ENCODE data around the gene PSMB5.

PSMB5 gene

GRCh38 chr14:23058654-23059504 is 24.2 kb upstream of the PSMB5 start:
- DNase-seq, result no peak

- DNase-seq, result no peak
Measured at GRCh38 chr14:23057757-23058653, 23.3 kb upstream of the PSMB5 start.

GRCh38 chr14:23056956-23057756 is 22.5 kb upstream of the PSMB5 start, which contains the start of gene CDH24:
Gene CDH24, minus strand, starts transcription at chr14:23057520. Its CDS starts 1,787 bp downstream, at chr14:23055733.
- DNase-seq, result no peak

- no peak for DNase-seq
Measured at GRCh38 chr14:23056145-23056955, 21.6 kb upstream of the PSMB5 start.

GRCh38 chr14:23055621-23056144 is 21.0 kb upstream of the PSMB5 start:
- DNase-seq, result no peak

- no peak for DNase-seq
Measured at GRCh38 chr14:23055147-23055550, 20.4 kb upstream of the PSMB5 start.

- no peak for DNase-seq
Measured at GRCh38 chr14:23054000-23054811, 19.5 kb upstream of the PSMB5 start.

- no peak for DNase-seq
Measured at GRCh38 chr14:23053426-23053825, 18.7 kb upstream of the PSMB5 start.

- DNase-seq, result no peak
Measured at GRCh38 chr14:23052671-23053070, 18.0 kb upstream of the PSMB5 start.

GRCh38 chr14:23052182-23052623 is 17.5 kb upstream of the PSMB5 start:
- no peak for DNase-seq

GRCh38 chr14:23051141-23052057 is 16.7 kb upstream of the PSMB5 start:
- DNase-seq, result no peak

GRCh38 chr14:23049011-23049410 is 14.3 kb upstream of the PSMB5 start:
- DNase-seq, result no peak

- DNase-seq, result no peak
Measured at GRCh38 chr14:23047751-23048693, 13.3 kb upstream of the PSMB5 start.

GRCh38 chr14:23047034-23047634 is 12.4 kb upstream of the PSMB5 start:
- DNase-seq, result no peak

- no peak for DNase-seq
Measured at GRCh38 chr14:23045419-23046357, 11.0 kb upstream of the PSMB5 start.

GRCh38 chr14:23044840-23045239 is 10.1 kb upstream of the PSMB5 start:
- DNase-seq, result no peak

GRCh38 chr14:23043754-23044153 is 9.1 kb upstream of the PSMB5 start:
- no peak for DNase-seq

Data from kidney glomerular epithelial cell (primary cell).